H1 (cell line): ENCODE results near the gene SLC66A3. TPM values are rescaled to one million over a fixed set of nuclear protein-coding genes. Genes with fewer than 3 reads are reported as not detected.

Source experiments
- CTCF ChIA-PET: fragments of 300-600 bp; sonication (Branson Sonifier 250); formaldehyde crosslinking; loops from one replicate; lab custom pipeline; 2021; ENCODE audit not compliant: partially characterized antibody; lab: Charles Lee
- POLR2A ChIA-PET: fragments of 300-600 bp; sonication (Branson Sonifier 250); formaldehyde crosslinking; loops from one replicate; lab custom pipeline; 2021; ENCODE audit warnings: inconsistent platforms; ENCODE audit not compliant: partially characterized antibody; lab: Charles Lee
- DNase-seq, 2 experiments: peaks; one replicate each; pipeline versions ENCODE4 v3.0.0 to v3.0.0-alpha.2; 2010 to 2022; ENCODE audit warnings: low spot score in 2 of 2, low read depth in 1 of 2, mixed read lengths in 1 of 2
- FAIRE-seq: peaks from 2 replicates; lab custom pipeline; 2011; peaks lifted over from hg19 to GRCh38; lab: Jason Lieb, UNC
- H2AFZ ChIP-seq: 2 replicates; pipeline ENCODE4 v1.8.1; 2012; ENCODE audit warnings: low read length, inconsistent platforms
- H2AK5ac ChIP-seq: 2 replicates; pipeline ENCODE4 v1.6.1; 2013; ENCODE audit warnings: low read depth, low read length
- H2BK120ac ChIP-seq: replicated peaks from 2 replicates; pipeline ENCODE3; 2013; ENCODE audit warnings: low read depth, low read length, inconsistent platforms
- H2BK12ac ChIP-seq: 2 replicates; pipeline ENCODE4 v1.6.1; 2013; ENCODE audit warnings: low read depth, low read length
- H2BK15ac ChIP-seq: 2 replicates; pipeline ENCODE4 v1.6.1; 2013; ENCODE audit warnings: low read length
- H2BK20ac ChIP-seq: 2 replicates; pipeline ENCODE4 v1.6.1; 2013; ENCODE audit warnings: low read length
- H2BK5ac ChIP-seq: 2 replicates; pipeline ENCODE4 v1.6.1; 2013; ENCODE audit warnings: low read depth, low read length
- H3K14ac ChIP-seq: 2 replicates; pipeline ENCODE4 v1.6.1; 2013; ENCODE audit warnings: inconsistent platforms; ENCODE audit not compliant: insufficient read length
- H3K18ac ChIP-seq: 2 replicates; pipeline ENCODE4 v1.6.1; 2013; ENCODE audit warnings: low read length; ENCODE audit errors: extremely low read depth
- H3K23ac ChIP-seq: 2 replicates; pipeline ENCODE4 v1.6.1; 2013; ENCODE audit warnings: inconsistent platforms; ENCODE audit not compliant: insufficient read length
- H3K23me2 ChIP-seq: 2 replicates; pipeline ENCODE4 v1.6.1; 2013; ENCODE audit warnings: low read depth, low read length
- H3K27ac ChIP-seq: 2 replicates; pipeline ENCODE4 v1.6.1; 2011; ENCODE audit warnings: low read depth, low read length, inconsistent platforms
- H3K27me3 ChIP-seq, 4 experiments: replicated peaks in 1 of 4; 1 replicate in 1 of 4; 2 replicates in 3 of 4; pipeline versions ENCODE4 v1.6.1 to v1.8.1; 2011 to 2013; ENCODE audit warnings: low read length in 3 of 4, mild to moderate bottlenecking in 3 of 4, inconsistent platforms in 2 of 4, mixed read lengths in 2 of 4, moderate library complexity in 1 of 4; ENCODE audit not compliant: control insufficient read depth in 3 of 4, insufficient read depth in 3 of 4; ENCODE audit errors: extremely low read depth in 1 of 4
- H3K36me3 ChIP-seq, 4 experiments: 2 replicates each; pipeline versions ENCODE4 v1.6.1 to v1.8.1; 2011 to 2013; ENCODE audit warnings: mild to moderate bottlenecking in 4 of 4, low read length in 3 of 4, moderate library complexity in 2 of 4, control low read depth in 1 of 4, inconsistent platforms in 1 of 4; ENCODE audit not compliant: insufficient read depth in 4 of 4, control insufficient read depth in 2 of 4
- H3K4ac ChIP-seq: replicated peaks from 2 replicates; pipeline ENCODE3; 2013; ENCODE audit warnings: low read length, low read depth, mixed read lengths, inconsistent platforms; ENCODE audit not compliant: insufficient read length
- H3K4me1 ChIP-seq, 4 experiments: replicated peaks in 1 of 4; 1 replicate in 1 of 4; 2 replicates in 3 of 4; pipeline versions ENCODE4 v1.6.1 to v1.8.1; 2011 to 2013; ENCODE audit warnings: low read length in 3 of 4, inconsistent platforms in 2 of 4, mixed read lengths in 1 of 4; ENCODE audit not compliant: insufficient read depth in 4 of 4, control insufficient read depth in 3 of 4
- H3K4me2 ChIP-seq, 2 experiments: 2 replicates each; pipeline versions ENCODE4 v1.6.1 to v1.8.1; 2011 to 2013; ENCODE audit warnings: low read depth in 2 of 2, low read length in 2 of 2, control low read depth in 1 of 2, inconsistent platforms in 1 of 2, mild to moderate bottlenecking in 1 of 2; ENCODE audit not compliant: insufficient read depth in 1 of 2
- H3K4me3 ChIP-seq, 4 experiments: fragments of 200-600, 300-600 bp in 1 of 4; sonication (generic), shearing (Covaris generic), sonication (Bioruptor Twin) in 1 of 4; 2 replicates each; pipeline versions ENCODE4 v1.5.1 to v1.8.1; 2011 to 2016; ENCODE audit warnings: low read length in 4 of 4, low read depth in 3 of 4, control low read depth in 2 of 4, inconsistent platforms in 2 of 4, mild to moderate bottlenecking in 2 of 4, mixed read lengths in 1 of 4, moderate library complexity in 1 of 4; ENCODE audit not compliant: insufficient read depth in 2 of 4; ENCODE audit errors: extremely low read depth in 1 of 4
- H3K56ac ChIP-seq: replicated peaks from 2 replicates; pipeline ENCODE3; 2013; ENCODE audit warnings: low read depth, mild to moderate bottlenecking, mixed read lengths, low read length, inconsistent platforms; ENCODE audit not compliant: insufficient read length
- H3K79me1 ChIP-seq: 2 replicates; pipeline ENCODE4 v1.6.1; 2013; ENCODE audit warnings: low read depth, low read length, control low read depth
- H3K79me2 ChIP-seq, 2 experiments: 2 replicates each; pipeline versions ENCODE4 v1.6.1 to v1.8.1; 2012 to 2013; ENCODE audit warnings: low read length in 2 of 2, mild to moderate bottlenecking in 2 of 2, inconsistent platforms in 1 of 2; ENCODE audit not compliant: insufficient read depth in 2 of 2, control insufficient read depth in 1 of 2
- H3K9ac ChIP-seq, 4 experiments: replicated peaks in 1 of 4; 1 replicate in 1 of 4; 2 replicates in 3 of 4; pipeline versions ENCODE4 v1.6.1 to v1.8.1; 2011 to 2013; ENCODE audit warnings: low read depth in 3 of 4, low read length in 3 of 4, control low read depth in 2 of 4, mild to moderate bottlenecking in 2 of 4, moderate library complexity in 2 of 4, inconsistent platforms in 1 of 4; ENCODE audit errors: extremely low read depth in 1 of 4
- H3K9me3 ChIP-seq, 2 experiments: 2 replicates each; pipeline versions ENCODE4 v1.6.1 to v1.8.1; 2012 to 2013; ENCODE audit warnings: mild to moderate bottlenecking in 2 of 2, moderate library complexity in 2 of 2, control low read depth in 1 of 2, inconsistent platforms in 1 of 2, low read depth in 1 of 2, low read length in 1 of 2, mixed read lengths in 1 of 2; ENCODE audit not compliant: insufficient read depth in 2 of 2
- H4K20me1 ChIP-seq, 2 experiments: replicated peaks in 1 of 2; 2 replicates each; pipeline versions ENCODE3 to v1.8.1; 2011 to 2013; ENCODE audit warnings: inconsistent platforms in 2 of 2, low read length in 2 of 2, mild to moderate bottlenecking in 1 of 2; ENCODE audit not compliant: insufficient read depth in 2 of 2, control insufficient read depth in 1 of 2
- H4K5ac ChIP-seq: 2 replicates; pipeline ENCODE4 v1.6.1; 2013; ENCODE audit warnings: low read length, low read depth, mixed read lengths, inconsistent platforms; ENCODE audit not compliant: insufficient read length
- H4K8ac ChIP-seq: 2 replicates; pipeline ENCODE4 v1.8.0; 2013; ENCODE audit warnings: mild to moderate bottlenecking, moderate library complexity, low read length, inconsistent platforms; ENCODE audit not compliant: insufficient read depth; ENCODE audit errors: extremely low read depth
- H4K91ac ChIP-seq: replicated peaks from 2 replicates; pipeline ENCODE3; 2013; ENCODE audit warnings: low read length, mixed read lengths, inconsistent platforms; ENCODE audit not compliant: insufficient read length
- CHD2 ChIP-seq: IDR thresholded peaks from 2 replicates; pipeline ENCODE4 v1.6.1; 2012; ENCODE audit warnings: low read length, improper control_type of control experiment
- CTBP2 ChIP-seq: IDR thresholded peaks from 2 replicates; pipeline ENCODE4 v1.7.0; 2011; ENCODE audit warnings: borderline replicate concordance, mild to moderate bottlenecking, moderate library complexity, mixed read lengths, low read length; ENCODE audit not compliant: insufficient read depth, insufficient read length
- GTF2F1 ChIP-seq: IDR thresholded peaks from 2 replicates; pipeline ENCODE4 v1.6.1; 2012; ENCODE audit warnings: low read depth, low read length, improper control_type of control experiment, borderline replicate concordance
- SIRT6 ChIP-seq: IDR thresholded peaks from one replicate; pipeline ENCODE4 v1.7.1; 2012; ENCODE audit warnings: low read length, inconsistent platforms
- TCF12 ChIP-seq: IDR thresholded peaks from 2 replicates; pipeline ENCODE4 v1.6.1; 2011; ENCODE audit warnings: low read depth, mild to moderate bottlenecking, low read length
- WGBS, 2 experiments: shearing (Covaris generic) in 1 of 2; methylation state at CpG; one replicate each; pipeline versions ENCODE4 v1.1.6 to v1.1.7; 2013 to 2015; ENCODE audit warnings: low lambda C conversion rate in 2 of 2, mixed read lengths in 2 of 2, inconsistent platforms in 1 of 2, low coverage in 1 of 2, missing lambda C conversion rate in 1 of 2; ENCODE audit not compliant: insufficient replicate concordance in 2 of 2, insufficient coverage in 1 of 2, insufficient read length in 1 of 2; ENCODE audit errors: extremely low coverage in 1 of 2, missing lambda C conversion rate in 1 of 2; 5-methylcytosine and 5-hydroxymethylcytosine counted together
- polyA plus RNA-seq, 7 experiments: library from polyadenylated mRNA; depleted of rRNA in 3 of 7; stranded (reverse) in 5 of 7; unstranded in 2 of 7; fragments of >200 nt in 5 of 7; fragments of 200-250 nt in 2 of 7; gene quantifications; 1 replicate in 5 of 7; 2 replicates in 1 of 7; 4 replicates in 1 of 7; pipeline versions ENCODE4 v1.2.1 to v1.2.3, GENCODE V29; 2011 to 2013; ENCODE audit warnings: missing spikeins in 2 of 7, mixed read lengths in 2 of 7
- total RNA-seq: library from RNA; stranded (reverse); fragmentation: NEBNext Ultra II Directional; extraction: Animal tissue kit (Norgen Biotek cat#: 25700); gene quantifications from 2 replicates; pipeline ENCODE4 v1.2.1, GENCODE V29; 2021

SLC66A3 gene
- total and polyA plus RNA-seq, 2 of the 8 experiments (the other 6 are each of a cell fraction or from before 2014, with no cell fraction given): 8.7 to 27.8 TPM

DNA sequence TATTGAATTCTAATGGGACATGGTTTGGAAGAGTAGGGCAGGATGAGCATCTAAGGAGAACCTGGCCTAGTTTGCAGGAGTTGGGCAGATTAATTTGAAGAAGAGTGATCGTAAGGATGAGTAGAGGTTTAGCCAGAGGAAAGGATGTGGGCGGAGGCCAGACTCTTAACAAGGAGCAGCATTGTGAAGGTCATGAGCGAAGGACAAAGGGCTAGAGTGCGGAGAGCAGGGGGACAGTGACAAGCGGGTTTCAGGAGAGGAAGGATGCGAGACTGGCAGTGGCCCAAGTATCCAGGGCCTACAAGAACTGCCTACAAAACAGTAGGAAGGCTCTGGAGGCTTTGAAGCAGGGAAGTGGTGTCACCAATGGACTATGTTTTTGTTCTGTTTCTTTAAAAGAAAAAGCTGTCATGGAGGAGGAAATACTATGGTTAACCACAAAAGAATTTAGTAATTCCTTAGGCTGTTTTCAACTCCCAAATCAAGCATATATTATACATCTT, 20.1 kb downstream of the SLC66A3 start:
- H3K23me2 ChIP-seq: no peaks in the 10 kb centered on the region
- no peak overlapping the region for H4K5ac ChIP-seq
- TF ChIP-seq GTF2F1 (no peak), CHD2 (no peak), CTBP2 (no peak), TCF12 (no peak), SIRT6 (no peak)
- no peaks in the 10 kb centered on the region for H3K36me3 ChIP-seq
- CTCF ChIA-PET: interaction anchor here (1.3 to 1.6 kb wide), 4 partner anchors 31 to 243 kb away, joined by 3 to 8 read pairs (median 4); a partner anchor contains a TSS
- no peak overlapping the region for H2BK5ac ChIP-seq
- H2BK12ac ChIP-seq: no peak overlapping the region
- H2BK15ac ChIP-seq: no peak overlapping the region
- no peaks in the 10 kb centered on the region for H3K4me1 ChIP-seq
- H3K4me2 ChIP-seq: no peak overlapping the region
- H3K79me2 ChIP-seq: no peaks in the 10 kb centered on the region
- DNase-seq (no peak), FAIRE-seq (no peak)
- H3K27me3 ChIP-seq: no peaks in the 10 kb centered on the region
- no peak overlapping the region for H4K91ac ChIP-seq
- no peak overlapping the region for H2AK5ac ChIP-seq
- H2BK120ac ChIP-seq: no peak overlapping the region
- H3K23ac ChIP-seq: no peak overlapping the region
- WGBS, 2 experiments: 91% methylated on average over 6 of the region's 6 CpGs; no CpG with 5 or more reads in 1 of the 2 experiments
- no peak overlapping the region for H4K8ac ChIP-seq
- POLR2A ChIA-PET: interaction anchor here (0.8 kb wide), 1 partner anchor 20 kb away, joined by 5 read pairs; the partner anchor contains the start of gene SLC66A3
- H3K27ac ChIP-seq: no peak overlapping the region
- H4K20me1 ChIP-seq: no peaks in the 10 kb centered on the region
- H2AFZ ChIP-seq: no peak overlapping the region
- H3K56ac ChIP-seq: no peak overlapping the region
- no peak overlapping the region for H3K18ac ChIP-seq
- H3K79me1 ChIP-seq: no peaks in the 10 kb centered on the region; the same call in 1 of the 2 replicates
- no peaks in the 10 kb centered on the region for H3K9me3 ChIP-seq
- H2BK20ac ChIP-seq: no peak overlapping the region
- H3K4ac ChIP-seq: no peak overlapping the region
- no peak overlapping the region for H3K4me3 ChIP-seq
- no peak overlapping the region for H3K14ac ChIP-seq
- H3K9ac ChIP-seq: no peak overlapping the region
